IMR-90 (cell line): Measurements from ENCODE around the gene MBD3L5.

Experiments
- MAZ ChIP-seq: IDR thresholded peaks from 2 replicates; pipeline ENCODE4 v1.6.1; 2012; ENCODE audit warnings: low read depth, mild to moderate bottlenecking, low read length, improper control_type of control experiment, moderate library complexity, borderline replicate concordance
- MXI1 ChIP-seq: IDR thresholded peaks from 2 replicates; pipeline ENCODE4 v1.6.1; 2012; ENCODE audit warnings: low read depth, mild to moderate bottlenecking, low read length, moderate library complexity, borderline replicate concordance
- NFE2L2 ChIP-seq: fragments of 150-350 bp; IDR thresholded peaks from 2 replicates; pipeline ENCODE4 v1.6.1; 2016; ENCODE audit warnings: low read depth, mild to moderate bottlenecking, low read length
- POLR2A ChIP-seq: IDR thresholded peaks from 2 replicates; pipeline ENCODE4 v1.6.1; 2012; ENCODE audit warnings: mild to moderate bottlenecking, low read depth, low read length
- RCOR1 ChIP-seq: IDR thresholded peaks from 2 replicates; pipeline ENCODE4 v1.6.1; 2012; ENCODE audit warnings: mild to moderate bottlenecking, low read length, improper control_type of control experiment; ENCODE audit not compliant: insufficient replicate concordance
- RFX5 ChIP-seq: IDR thresholded peaks from 2 replicates; pipeline ENCODE4 v1.8.0; 2012; ENCODE audit warnings: low read depth, mild to moderate bottlenecking, low read length, moderate library complexity
- TF ChIP-seq, protein P1 (sequence below): conservative IDR thresholded peaks from 2 replicates; pipeline ENCODE4 v1.5.1; 2012; ENCODE audit warnings: mild to moderate bottlenecking, low read depth, low read length, improper control_type of control experiment

DNA sequence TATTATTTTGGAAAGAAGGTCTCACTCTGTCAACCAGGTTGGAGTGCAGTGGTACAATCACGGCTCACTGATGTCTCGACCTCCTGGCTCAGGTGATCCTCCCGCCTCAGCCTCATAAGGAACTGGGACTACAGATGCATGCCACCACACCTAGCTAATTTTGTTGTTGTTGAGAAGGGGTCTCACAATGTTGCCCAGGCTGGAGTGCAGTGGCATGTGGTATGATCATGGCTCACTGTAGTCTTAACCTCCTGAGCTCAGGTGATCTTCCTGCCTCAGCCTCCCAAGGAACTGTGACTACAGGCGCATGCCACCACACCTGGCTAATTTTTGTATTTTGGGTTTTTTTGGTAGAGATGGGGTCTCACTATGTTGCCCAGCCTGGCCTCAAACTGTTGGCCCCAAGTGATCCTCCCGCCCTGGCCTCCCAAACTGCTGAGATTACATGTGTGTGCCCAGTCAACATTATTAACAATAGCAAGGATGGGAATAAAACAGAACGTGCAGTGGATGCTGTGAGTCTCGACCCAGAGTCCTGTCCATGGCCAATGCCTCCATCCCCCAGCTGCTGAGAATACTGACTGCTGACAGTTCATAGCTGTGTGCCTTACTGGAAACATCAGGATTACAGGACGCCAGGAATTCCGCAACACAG lies 33.5 kb downstream of the MBD3L5 start:
- TF ChIP-seq MAZ (no peak), POLR2A (no peak), RCOR1 (no peak), RFX5 (no peak), NFE2L2 (no peak), MXI1 (no peak)
- TF ChIP-seq, protein P1, sequence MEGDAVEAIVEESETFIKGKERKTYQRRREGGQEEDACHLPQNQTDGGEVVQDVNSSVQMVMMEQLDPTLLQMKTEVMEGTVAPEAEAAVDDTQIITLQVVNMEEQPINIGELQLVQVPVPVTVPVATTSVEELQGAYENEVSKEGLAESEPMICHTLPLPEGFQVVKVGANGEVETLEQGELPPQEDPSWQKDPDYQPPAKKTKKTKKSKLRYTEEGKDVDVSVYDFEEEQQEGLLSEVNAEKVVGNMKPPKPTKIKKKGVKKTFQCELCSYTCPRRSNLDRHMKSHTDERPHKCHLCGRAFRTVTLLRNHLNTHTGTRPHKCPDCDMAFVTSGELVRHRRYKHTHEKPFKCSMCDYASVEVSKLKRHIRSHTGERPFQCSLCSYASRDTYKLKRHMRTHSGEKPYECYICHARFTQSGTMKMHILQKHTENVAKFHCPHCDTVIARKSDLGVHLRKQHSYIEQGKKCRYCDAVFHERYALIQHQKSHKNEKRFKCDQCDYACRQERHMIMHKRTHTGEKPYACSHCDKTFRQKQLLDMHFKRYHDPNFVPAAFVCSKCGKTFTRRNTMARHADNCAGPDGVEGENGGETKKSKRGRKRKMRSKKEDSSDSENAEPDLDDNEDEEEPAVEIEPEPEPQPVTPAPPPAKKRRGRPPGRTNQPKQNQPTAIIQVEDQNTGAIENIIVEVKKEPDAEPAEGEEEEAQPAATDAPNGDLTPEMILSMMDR: no peak
